ENCODE measurements around the gene TCEA2. TPM values are rescaled to one million over a fixed set of nuclear protein-coding genes. Genes with fewer than 3 reads are reported as not detected.

TCEA2 gene
- total and polyA plus RNA-seq, 9 of the 15 experiments (the other 6 are each of a cell fraction or from before 2014, with no cell fraction given) = 1.4 to 28.7 (median 5.4) TPM

GRCh38 chr20:64107736-64108457, 44.9 kb downstream of the TCEA2 start (continued):
- TF ChIP-seq ESRRA (IDR thresholded peaks at IDR 0.05; ENCODE audit: borderline replicate concordance, low read depth) = no peak
- no peak for TF ChIP-seq ZNF445 (CRISPR knock-in tag; IDR thresholded peaks at IDR 0.05; ENCODE audit: low read depth)
- no peak for TF ChIP-seq ZNF316 (IDR thresholded peaks at IDR 0.05)
- TF ChIP-seq CEBPB (tag; IDR thresholded peaks at IDR 0.05) = no peak
- no peak for TF ChIP-seq ZNF407 (IDR thresholded peaks at IDR 0.05; ENCODE audit: low read depth)
- TF ChIP-seq NELFE (IDR thresholded peaks at IDR 0.05; ENCODE audit: insufficient read depth, insufficient read length) = no peak
- TF ChIP-seq SUPT5H (IDR thresholded peaks at IDR 0.05) = no peak
- no peak for TF ChIP-seq CHD7 (IDR thresholded peaks at IDR 0.05; ENCODE audit: low read depth, low read length)
- TF ChIP-seq DIDO1 (tag; IDR thresholded peaks at IDR 0.05; ENCODE audit: low read depth) = no peak
